ENCODE data around the gene UGT2B17. TPM values are rescaled to one million over a fixed set of nuclear protein-coding genes. Genes with fewer than 3 reads are reported as not detected.
"Not testable (repeated sequence)": the region's sequence is repeated elsewhere in the genome, so short reads cannot be mapped to it uniquely, and the experiment has no call there.

UGT2B17 gene
- polyA plus RNA-seq, 3 donors: not detected

DNA sequence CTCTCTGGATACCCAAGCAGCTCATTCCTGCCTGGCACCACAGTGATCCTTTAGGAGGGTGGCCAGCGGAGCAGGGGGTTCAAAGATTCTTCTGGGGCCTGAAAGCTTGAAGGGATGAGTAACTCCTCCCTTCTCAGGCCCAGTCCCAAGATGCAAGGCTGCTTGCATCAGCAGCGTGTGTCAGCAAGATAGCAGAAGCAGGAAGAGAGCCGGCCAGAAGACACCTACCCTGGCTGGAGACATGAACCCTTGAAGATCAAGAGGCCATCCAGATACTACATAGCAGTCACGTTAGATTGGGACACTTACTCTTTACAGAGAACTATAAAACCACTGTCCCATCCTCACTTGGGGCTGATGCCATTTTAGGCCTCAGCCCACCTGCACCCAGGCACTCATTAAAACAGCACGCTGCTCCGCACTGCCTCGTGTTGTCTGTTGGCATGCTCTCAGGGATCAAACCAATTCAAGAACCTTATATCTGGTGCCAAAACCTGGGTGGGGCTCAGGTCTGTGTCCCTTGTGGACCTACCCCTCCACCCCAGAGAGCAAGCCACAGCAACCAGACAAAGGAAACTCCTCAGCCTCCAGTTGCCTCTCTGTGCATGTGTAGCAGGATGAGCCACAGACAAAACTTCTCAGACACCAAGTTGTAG is 6.5 kb downstream of the UGT2B17 start:
- no peak for DNase-seq (ENCODE audit: low read depth in 3 of 3, low spot score in 2 of 3)

DNA sequence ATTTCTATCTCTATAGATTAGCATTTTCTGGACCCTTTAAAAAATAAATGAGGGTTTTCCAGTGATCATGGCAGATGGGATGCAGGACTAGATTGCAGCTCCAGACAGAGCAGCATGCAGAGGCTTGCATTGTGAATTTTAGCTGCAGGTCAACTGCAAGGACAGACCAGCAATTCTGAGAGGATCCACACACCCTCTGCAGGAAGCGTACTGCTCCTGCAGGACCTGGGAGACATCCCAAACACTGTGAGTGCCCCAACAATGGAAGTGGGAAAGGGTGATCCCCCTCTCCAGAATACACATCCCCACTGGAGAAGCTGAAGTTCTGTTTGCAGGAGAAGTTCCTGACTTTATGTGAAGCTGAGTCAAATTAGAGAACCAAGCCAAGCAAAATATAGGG is 7.1 kb downstream of the UGT2B17 start:
- not testable (repeated sequence) for DNase-seq (ENCODE audit: low read depth in 3 of 3, low spot score in 2 of 3)

GRCh38 chr4:68568535-68568934 is 7.6 kb downstream of the UGT2B17 start:
- DNase-seq (ENCODE audit: low read depth in 3 of 3, low spot score in 2 of 3): not testable (repeated sequence)

- DNase-seq (ENCODE audit: low read depth in 3 of 3, low spot score in 2 of 3): not testable (repeated sequence)
These were observed 9.8 kb downstream of the UGT2B17 start for GRCh38 chr4:68566364-68566763.

GRCh38 chr4:68565082-68565481 is 11.0 kb downstream of the UGT2B17 start:
- DNase-seq (ENCODE audit: low read depth in 3 of 3, low spot score in 2 of 3): not testable (repeated sequence)

GRCh38 chr4:68560364-68561070 is 15.6 kb downstream of the UGT2B17 start:
- DNase-seq (ENCODE audit: low read depth in 3 of 3, low spot score in 2 of 3): not testable (repeated sequence)

DNA sequence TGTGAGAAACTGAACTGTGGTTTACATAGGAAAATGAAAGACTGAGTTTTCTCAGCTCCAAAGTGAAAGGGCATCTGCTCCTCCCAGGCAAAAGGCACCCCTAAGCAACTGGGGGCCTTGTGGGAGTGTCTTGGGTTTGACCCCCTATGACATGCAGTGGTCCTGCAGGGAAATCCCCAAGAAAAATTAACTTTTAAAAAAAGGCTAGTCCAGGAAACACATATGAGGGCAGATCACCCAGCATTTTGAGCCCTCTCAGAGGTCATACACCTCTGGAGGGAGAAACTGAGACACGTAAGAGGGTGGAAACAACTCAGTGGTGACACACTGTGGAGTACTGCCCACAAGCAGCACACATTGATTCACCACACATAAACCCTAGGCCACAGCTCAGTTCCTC is 22.3 kb downstream of the UGT2B17 start:
- DNase-seq (ENCODE audit: low read depth in 3 of 3, low spot score in 2 of 3): not testable (repeated sequence)

- not testable (repeated sequence) for DNase-seq (ENCODE audit: low read depth in 3 of 3, low spot score in 2 of 3)
These were observed 23.0 kb downstream of the UGT2B17 start for GRCh38 chr4:68552818-68553811.

GRCh38 chr4:68542742-68543141 is 33.4 kb downstream of the UGT2B17 start:
- DNase-seq (ENCODE audit: low read depth in 3 of 3, low spot score in 2 of 3): not testable (repeated sequence)

DNA sequence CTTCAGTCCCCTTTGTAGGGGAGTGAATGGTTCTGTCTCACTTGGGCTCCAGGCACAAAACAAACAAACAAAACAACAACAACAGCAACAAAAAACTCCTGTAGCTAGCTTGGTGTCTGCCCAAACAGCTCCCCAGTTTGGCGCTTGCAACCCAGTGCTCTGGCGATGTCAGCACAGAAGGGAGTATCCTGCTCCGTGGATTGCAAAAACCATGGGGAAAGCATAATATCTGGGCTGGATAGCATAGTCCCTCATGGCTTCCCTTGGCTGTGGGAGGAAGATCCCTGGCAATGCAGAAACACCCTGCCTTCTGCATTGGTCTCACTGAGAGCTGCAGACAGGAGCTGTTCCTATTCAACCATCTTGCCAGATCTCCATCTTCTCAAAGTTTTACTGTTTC is 39.7 kb downstream of the UGT2B17 start:
- no peak for DNase-seq (ENCODE audit: low read depth in 3 of 3, low spot score in 2 of 3)

DNA sequence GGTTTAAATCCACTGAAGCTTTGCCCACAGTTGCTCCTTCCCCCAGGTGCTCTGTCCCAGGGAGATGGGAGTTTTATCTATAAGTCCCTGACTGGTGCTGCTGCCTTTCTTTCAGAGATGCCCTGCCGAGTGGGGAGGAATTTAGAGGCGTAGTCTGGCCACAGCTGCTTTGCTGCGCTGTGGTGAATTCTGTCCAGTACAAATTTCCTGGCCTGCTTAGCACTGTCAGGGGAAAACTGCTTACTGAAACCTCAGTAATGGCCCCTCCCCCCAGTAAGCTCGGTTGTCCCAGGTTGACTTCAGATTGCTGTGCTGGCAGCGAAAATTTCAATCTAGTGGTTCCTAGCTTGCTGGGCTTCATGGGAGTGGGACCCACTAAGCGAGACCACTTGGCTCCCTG is 40.1 kb downstream of the UGT2B17 start:
- no peak for DNase-seq (ENCODE audit: low read depth in 3 of 3, low spot score in 2 of 3)

GRCh38 chr4:68522232-68522631 is 53.9 kb downstream of the UGT2B17 start:
- DNase-seq (ENCODE audit: low read depth in 3 of 3, low spot score in 2 of 3): not testable (repeated sequence)

GRCh38 chr4:68520985-68521384 is 55.1 kb downstream of the UGT2B17 start:
- no peak for DNase-seq (ENCODE audit: low read depth in 3 of 3, low spot score in 2 of 3)

- no peak for DNase-seq (ENCODE audit: low read depth in 3 of 3, low spot score in 2 of 3)
These were observed 57.2 kb downstream of the UGT2B17 start for GRCh38 chr4:68518889-68519288.

DNA sequence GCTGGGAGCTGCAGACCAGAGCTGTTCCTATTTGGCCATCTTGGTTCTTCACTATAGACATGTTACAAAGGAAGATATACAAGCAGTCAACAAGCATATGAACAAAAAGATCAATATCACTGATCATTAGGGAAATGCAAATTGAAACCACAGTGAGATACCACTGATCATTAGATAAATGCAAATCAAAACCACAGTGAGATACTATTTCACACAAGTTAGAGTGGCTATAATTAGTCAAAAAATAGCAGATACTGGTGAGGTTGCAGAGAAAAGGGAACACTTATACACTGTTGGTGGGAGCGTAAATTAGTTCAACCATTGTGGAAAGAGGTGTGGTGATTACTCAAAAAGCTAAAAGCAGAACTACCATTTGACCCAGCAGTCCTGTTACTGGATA is 70.7 kb downstream of the UGT2B17 start:
- not testable (repeated sequence) for DNase-seq (ENCODE audit: low read depth in 3 of 3, low spot score in 2 of 3)

- DNase-seq (ENCODE audit: low read depth in 3 of 3, low spot score in 2 of 3): not testable (repeated sequence)
These were observed 71.3 kb downstream of the UGT2B17 start for GRCh38 chr4:68504836-68505235.

- DNase-seq (ENCODE audit: low read depth in 3 of 3, low spot score in 2 of 3): not testable (repeated sequence)
These were observed 72.7 kb downstream of the UGT2B17 start for GRCh38 chr4:68503462-68503861.

- DNase-seq (ENCODE audit: low read depth in 3 of 3, low spot score in 2 of 3): no peak
These were observed 77.1 kb downstream of the UGT2B17 start for GRCh38 chr4:68499021-68499420.

DNA sequence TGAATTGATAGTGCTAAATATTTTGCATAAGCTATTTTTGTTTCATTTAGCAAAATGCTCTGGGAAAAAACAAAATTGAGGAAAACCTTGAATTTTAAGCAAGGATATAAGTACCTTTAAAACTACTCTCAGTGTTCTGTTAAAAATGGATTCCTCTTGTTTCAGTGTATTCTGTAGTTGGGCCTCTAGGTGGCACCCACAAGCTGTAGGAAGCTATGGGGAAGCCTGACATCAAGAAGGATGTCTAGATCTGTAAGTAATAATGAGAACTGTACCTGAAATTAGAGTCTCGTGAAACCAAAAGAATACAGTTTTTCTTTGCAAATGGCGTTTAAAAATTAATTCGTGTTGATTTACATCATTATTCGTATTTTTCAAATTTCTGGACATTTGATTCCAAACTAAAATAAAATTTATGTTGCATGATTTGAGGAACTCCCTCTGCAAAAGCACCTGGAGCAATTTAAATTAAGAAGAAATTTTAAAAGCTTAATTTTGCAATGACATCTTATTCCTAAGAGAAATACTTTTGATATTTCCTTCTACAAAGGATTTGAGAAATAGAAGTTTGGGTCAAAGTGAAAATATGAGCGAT is 77.6 kb downstream of the UGT2B17 start:
- DNase-seq (ENCODE audit: low read depth in 3 of 3, low spot score in 2 of 3): peak; percentile 23 to 48 (median 47)

DNA sequence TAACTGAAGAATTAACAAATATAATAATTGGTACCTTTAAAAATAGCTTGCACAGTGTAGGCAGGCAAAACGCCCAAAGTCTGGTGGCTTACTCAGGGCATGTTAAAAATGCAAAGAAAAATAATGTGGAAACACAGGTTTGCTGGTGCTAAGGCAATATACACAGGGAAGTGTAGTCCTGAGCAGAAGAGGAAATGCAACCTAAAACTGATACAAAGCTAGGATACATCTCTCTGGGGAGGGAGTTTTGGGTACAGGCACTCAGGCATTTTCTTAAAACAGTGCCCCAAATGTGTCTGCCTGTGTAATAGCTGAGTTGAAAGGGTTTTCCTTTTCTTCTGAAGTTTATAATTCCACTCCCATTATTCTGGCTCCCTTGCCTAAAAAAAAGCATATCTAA is 81.4 kb downstream of the UGT2B17 start:
- no peak for DNase-seq (ENCODE audit: low read depth in 3 of 3, low spot score in 2 of 3)

Data from right renal cortex interstitium (tissue), 3 donors.